Activated CD4-positive, alpha-beta T cell treated with anti-CD3 and anti-CD28 coated beads, Interleukin-2, Interleukin-6, amounts not matched to agents 100 ng/mL and 50 ng/mL, durations not matched to agents 16 hours and 8 hours (primary cell): ENCODE results near the gene IDH3A.

Experiments
- DNase-seq: peaks from one replicate; pipeline ENCODE4 v3.0.0-alpha.2; 2020

Gene IDH3A

GRCh38 chr15:78129751-78130287 lies 19.3 kb upstream of the IDH3A start:
- DNase-seq = no peak

GRCh38 chr15:78130466-78131294 lies 18.5 kb upstream of the IDH3A start:
- DNase-seq = no peak

GRCh38 chr15:78131295-78132061 lies 17.7 kb upstream of the IDH3A start, which contains the start of gene CIB2:
Gene CIB2, minus strand, starts transcription at chr15:78131445. Its CDS starts 230 bp downstream, at chr15:78131215.
- peak; percentile 80 for DNase-seq

DNA sequence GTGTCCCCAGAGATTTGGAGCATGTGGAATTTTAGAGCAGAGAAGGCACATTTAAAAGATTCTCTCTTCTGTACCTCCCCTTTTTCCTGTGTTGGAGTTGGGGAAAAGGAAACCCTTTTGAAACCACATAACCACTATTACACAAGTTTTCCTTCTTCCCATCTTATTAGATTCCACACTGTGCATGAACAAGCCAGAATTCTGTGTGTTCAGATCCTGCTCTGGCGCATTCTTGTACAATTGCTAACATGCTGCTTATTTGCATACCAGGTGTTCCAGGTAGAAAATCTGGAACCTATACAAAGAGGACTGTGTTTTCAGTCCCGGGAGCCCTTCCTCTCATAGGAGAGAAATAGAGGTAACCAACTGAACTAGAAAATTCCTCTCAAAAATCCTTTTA lies 15.4 kb upstream of the IDH3A start:
- no peak for DNase-seq

DNA sequence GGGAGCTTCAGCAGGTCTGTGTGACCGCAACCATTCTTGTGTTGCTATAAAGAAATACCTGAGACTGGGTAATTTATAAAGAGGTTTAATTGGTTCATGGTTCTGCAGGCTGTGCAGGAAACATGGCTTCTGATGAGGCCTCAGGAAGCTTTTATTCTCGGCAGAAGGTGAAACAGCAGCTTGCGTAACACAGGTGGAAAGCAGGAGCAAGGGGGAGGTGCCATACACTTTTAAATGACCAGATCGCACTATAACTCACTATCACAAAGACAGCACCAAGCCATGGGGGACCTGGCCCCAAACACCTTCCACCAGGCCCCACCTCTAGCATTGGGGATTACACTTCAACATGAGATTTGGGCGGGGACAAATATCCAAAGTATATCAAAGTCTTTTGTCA lies 9.6 kb upstream of the IDH3A start:
- no peak for DNase-seq

DNA sequence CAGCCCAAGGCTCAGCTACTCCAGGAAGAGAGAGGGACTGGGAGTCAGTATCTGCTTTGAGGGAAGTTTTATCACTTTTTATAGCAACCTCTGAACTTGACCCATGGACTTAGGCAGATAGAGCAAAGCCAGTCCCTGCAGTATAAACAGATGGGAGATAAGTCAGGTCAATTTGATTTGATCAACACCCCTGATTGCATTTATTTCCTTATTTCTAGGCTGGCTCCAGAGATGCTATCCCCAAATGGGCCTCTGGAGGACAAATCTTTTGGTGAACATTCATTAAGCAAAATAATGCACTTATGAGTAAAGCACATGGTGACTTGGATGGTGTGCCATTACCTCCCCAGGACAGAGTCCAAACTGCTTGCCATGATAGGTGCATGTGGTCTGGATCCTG lies 8.9 kb upstream of the IDH3A start:
- no peak for DNase-seq

GRCh38 chr15:78142332-78142731 lies 6.8 kb upstream of the IDH3A start:
- no peak for DNase-seq

- DNase-seq = no peak
These were observed 2.6 kb upstream of the IDH3A start for GRCh38 chr15:78146425-78147154.

DNA sequence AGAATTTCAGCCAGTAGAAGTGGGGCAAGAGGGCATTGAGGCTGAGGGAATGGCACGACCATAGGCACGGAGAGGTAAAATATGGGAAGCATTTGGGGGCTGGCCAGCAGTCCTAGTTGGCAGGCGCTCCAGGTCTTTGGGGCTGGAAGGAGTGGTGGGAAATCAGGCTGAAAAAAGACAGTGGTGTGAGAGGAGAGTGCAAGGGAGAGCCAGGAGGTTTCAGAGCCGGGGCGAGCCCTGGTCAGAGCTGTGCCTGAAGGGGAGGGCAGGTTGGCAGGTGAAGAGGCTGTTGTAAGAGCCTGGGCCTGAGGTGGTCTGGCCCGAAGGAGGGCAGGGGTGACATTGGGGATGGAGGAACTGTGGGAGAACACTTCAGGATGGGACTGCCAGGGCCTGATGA lies 1.6 kb upstream of the IDH3A start:
- DNase-seq = no peak

- no peak for DNase-seq
These were observed 632 bp upstream of the IDH3A start for GRCh38 chr15:78148392-78149067.

DNA sequence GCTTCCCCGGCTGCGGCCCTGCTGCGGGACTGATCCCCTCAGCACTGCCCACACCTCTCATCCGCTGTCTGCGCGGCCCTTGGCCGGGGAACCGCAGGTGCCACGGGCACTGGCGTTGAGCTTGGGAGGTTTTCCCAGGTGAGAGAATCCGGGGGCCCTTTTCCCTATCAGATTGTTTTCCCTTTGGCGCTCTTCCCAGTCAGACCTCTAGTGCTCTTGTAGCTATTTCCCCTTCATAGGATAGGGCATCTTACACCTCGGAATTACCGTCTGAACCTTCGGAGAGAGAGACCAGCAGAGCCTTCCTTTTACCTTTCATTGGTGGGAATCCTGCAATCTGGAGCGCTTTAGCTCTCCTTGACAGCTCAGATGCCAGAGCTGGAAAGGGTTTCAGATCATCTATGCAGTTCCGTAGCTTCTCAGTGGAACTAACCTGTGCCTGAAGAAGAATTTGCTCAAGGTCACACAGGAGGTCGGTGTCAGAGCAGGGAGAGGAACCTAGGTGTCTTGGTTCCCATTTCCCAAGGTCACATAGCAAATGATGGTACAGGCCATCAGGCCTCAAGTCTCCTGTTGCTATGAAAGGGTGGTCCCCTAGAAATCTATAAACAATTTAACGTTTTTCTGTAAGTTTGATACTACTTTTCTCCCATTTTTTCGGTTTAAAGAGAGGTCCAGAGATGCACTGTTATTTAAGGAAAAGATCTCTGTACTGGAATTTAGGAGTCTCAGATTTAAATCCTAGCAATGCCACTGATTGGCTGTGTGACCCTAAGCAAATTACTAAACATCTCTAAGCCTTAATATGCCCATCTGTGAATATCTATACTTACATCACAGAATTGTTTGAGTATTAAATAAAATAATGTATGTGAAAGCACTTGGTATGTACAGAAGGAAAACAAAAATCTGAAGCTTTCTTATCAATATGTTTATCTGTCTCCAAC lies 916 bp downstream of the IDH3A start:
- DNase-seq = no peak

DNA sequence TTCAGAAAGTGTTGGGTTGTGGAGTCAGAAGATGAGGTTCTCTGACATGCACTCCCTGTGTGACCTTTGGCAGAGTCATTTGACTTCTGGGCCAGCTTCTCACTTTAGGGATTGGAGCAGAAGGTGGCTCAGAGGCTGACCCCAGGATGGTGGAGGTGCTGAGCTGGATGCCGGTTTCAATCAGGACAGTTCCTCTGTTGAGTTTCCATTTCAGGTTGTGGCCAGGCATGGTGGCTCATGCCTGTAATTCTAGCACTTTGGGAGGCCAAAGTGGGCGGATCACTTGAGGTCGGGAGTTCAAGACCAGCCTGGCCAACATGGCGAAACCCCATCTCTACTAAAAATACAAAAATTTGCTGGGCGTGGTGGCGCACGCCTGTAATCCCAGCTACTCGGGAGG lies 1.9 kb downstream of the IDH3A start:
- peak; percentile 20 for DNase-seq

DNA sequence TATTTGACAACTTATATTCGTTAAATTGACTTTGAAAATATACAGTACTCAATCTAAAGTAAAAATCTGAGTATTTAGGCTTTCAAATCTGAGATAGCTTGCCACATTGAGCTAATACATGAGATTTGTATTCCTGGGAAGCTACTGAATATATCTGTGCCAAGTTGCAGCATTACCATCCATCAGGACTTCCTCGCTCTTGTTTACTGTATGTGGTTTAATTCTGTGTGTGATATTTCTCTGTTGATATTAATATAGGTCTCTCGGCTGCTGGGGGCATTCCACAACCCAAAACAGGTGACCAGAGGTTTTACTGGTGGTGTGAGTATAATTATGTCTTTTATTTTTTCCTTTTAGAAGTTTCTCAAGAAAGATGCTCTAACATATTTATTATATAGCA lies 5.8 kb downstream of the IDH3A start:
- no peak for DNase-seq

DNA sequence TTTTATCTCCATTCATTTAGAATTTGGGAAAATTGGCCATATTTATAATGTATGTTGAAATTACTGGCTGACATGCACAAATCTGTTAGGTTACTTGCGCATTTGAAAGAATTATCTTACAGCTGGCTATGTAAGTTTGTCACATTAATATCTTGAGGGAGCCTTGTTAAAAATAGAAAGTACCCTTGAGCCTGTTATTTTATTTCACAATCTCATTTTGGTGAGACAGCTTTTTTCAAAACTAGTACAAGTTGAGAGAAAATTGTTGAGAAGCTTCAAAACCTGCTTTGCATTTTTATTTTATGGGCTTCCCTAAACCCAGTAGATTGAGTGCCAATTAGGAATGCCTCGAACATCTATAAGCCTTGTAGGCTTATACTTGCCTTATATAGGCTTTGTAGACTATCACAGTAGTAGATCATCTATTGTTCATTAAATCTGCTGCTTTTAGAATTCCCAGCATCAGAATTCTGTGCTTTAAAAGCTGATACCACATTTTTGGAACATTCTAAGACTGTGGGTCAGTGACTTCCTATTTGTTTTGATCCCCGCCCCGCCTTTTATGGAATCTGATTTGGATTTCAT lies 6.3 kb downstream of the IDH3A start:
- DNase-seq = no peak

DNA sequence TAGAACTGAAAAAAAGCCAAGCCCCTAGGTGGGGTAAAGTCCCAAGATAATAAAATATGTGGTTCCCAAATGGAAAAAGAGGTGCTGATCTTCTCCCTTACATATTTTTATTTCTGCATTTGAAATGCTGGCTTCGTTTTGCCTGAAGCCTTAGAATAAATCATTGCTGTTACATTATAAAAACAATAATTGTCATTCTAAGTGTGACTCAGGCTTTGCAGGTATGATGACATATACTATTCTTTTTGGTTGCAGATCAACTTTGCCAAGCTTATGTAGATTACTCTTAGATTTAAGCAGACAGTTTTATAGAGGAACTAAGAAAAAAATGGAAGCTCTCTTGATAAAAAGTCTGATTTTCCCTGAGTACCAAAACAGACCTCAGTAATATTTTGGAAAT lies 7.5 kb downstream of the IDH3A start:
- no peak for DNase-seq

DNA sequence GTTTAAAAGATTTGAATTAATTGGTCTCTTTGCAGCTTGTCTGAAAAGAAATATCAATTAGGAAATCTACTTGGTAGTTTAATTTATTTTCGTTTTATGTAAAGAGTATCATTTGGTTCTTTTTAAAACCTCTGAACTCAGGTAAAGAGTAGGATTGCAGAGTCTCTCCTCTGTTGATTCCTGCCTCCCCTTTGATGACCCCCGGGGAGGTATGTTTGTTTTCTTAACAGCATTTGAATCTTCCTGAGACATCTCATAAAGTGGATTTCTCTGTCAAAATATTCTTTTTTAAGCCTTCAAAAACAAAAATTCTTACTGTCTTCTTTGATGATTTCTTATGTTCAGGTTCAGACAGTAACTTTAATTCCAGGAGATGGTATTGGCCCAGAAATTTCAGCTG lies 8.0 kb downstream of the IDH3A start:
- DNase-seq = no peak

GRCh38 chr15:78159395-78159794 lies 10.2 kb downstream of the IDH3A start:
- DNase-seq = no peak

- DNase-seq = no peak
These were observed 12.9 kb downstream of the IDH3A start for GRCh38 chr15:78162038-78162437.

DNA sequence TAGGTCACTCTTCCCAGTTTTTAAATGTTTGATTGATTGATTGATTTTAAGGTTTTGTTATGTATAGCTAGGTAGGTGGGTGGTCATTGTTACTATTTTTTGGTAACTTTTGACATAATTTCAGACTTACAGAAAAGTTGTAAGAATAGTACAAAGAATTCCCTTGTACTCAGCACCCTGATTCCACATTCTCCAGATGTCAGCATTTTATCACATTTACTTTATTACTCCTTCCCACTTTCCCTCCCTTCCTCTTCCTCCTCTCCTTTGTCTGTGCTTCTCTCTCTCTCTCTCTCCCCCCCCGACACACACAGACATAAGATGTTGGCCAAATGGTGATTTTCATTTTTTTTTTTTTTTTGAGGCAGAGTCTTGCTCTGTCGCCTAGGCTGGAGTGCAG lies 14.8 kb downstream of the IDH3A start:
- DNase-seq = no peak

- peak; percentile 89 for DNase-seq
These were observed 18.2 kb downstream of the IDH3A start for GRCh38 chr15:78167227-78167888.

GRCh38 chr15:78168608-78169007 lies 19.4 kb downstream of the IDH3A start:
- no peak for DNase-seq
